C4-2B (cell line): ENCODE results near the gene KNDC1.

Source experiments
- ZFX ChIP-seq: fragments of 450-650 bp; IDR thresholded peaks from 2 replicates; pipeline ENCODE4 v1.6.1; 2017
- TF ChIP-seq, protein P1 (sequence below): fragments of 450-650 bp; conservative IDR thresholded peaks from 2 replicates; pipeline ENCODE4 v1.5.1; 2017; ENCODE audit warnings: mild to moderate bottlenecking

DNA sequence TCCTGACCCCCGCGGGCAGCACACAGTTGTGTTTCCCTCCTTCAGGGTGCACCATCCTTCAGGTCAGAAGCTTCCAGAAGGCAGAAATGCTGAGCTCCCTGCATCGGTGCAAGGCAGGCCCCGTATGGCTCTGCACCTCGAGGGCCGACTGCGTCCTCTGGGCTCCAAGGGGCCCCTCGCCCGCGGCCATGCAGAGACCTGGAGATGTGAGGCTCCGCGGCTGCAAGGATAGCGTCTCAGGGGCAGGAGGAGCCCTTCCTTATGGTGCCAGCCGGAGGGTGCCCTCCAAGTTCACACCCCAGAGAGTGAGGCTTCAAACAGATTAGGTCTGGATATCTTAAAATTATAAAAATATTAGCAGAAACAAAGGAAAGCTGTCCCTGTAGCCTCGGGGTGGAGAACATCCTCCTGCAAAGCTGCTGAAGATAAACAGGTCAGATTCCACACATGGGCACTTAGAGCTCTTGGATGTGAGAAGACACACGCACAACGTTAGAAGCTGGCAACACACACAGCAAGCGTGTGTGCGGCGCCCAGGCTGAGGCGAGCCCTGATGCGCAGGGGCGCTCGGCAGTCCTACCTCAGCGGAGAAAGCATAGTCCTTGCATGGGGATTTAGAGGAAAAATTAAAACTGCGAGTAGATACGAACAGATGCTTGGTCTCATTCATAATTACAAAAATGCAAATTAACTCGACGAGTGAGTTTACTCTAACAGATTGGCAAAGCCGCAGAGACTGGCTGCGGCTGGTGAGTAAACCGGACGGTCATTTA is 20.4 kb downstream of the KNDC1 start:
- TF ChIP-seq, protein P1, sequence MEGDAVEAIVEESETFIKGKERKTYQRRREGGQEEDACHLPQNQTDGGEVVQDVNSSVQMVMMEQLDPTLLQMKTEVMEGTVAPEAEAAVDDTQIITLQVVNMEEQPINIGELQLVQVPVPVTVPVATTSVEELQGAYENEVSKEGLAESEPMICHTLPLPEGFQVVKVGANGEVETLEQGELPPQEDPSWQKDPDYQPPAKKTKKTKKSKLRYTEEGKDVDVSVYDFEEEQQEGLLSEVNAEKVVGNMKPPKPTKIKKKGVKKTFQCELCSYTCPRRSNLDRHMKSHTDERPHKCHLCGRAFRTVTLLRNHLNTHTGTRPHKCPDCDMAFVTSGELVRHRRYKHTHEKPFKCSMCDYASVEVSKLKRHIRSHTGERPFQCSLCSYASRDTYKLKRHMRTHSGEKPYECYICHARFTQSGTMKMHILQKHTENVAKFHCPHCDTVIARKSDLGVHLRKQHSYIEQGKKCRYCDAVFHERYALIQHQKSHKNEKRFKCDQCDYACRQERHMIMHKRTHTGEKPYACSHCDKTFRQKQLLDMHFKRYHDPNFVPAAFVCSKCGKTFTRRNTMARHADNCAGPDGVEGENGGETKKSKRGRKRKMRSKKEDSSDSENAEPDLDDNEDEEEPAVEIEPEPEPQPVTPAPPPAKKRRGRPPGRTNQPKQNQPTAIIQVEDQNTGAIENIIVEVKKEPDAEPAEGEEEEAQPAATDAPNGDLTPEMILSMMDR: no peak
- no peak for TF ChIP-seq ZFX
